ENCODE results near the gene LAMB2. TPM values are rescaled to one million over a fixed set of nuclear protein-coding genes. Genes with fewer than 3 reads are reported as not detected.

LAMB2 gene
- total RNA-seq, 1 experiment from 2014 or later: 40.7 TPM

DNA sequence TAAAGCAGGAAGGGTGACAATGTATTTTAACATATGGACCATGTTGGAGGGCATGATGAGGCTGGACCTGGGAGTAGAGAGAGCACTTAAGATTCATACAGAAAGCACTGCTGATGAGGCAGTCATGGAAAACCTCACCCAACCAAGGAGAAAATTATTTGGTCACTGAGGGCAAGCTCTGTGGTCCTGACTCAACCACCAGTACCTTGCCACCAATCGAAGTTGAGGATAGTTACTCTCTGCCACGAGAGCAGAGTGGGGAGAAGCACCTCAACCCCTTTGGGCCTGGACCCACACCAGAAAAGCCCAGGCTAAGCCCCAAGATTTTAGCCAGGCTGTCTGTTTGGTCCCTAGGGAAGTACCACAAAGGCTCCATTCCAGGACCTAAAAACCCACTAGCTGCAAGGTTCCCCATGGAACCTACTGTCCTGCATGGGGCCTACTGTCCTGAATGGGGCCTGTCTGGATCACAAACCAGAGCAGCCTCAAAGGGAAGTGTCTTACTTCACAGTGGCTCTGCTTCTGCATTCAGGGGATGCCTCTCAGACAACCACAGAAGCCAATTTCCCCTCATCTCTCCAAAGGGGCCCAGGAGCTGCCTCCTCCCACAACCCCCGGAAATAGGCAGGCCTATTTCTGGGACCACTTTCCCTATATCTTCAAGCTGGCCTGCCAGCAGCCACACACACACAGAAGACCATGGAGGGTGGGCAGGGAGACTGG, 29.1 kb upstream of the LAMB2 start:
- DNase-seq (ENCODE audit: low spot score): no peak

DNA sequence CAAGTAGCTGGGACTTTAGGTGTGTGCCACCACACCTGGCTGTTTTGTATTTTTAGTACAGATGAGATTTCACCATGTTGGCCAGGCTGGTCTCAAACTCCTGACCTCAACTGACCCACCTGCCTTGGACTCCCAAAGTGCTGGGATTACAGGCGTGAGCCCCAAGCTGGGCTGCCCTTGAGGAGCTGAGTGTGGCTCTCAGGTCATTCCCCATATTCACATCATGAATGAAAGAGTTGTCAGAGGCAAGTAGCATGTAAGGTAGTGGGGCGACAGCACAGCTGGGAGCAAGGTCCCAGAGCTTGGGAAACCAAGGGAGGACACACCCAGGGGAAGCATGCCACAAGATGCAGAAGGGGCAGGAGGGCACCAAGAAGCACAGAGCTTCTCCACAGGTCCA, 28.3 kb upstream of the LAMB2 start:
- no peak for DNase-seq (ENCODE audit: low spot score)

DNA sequence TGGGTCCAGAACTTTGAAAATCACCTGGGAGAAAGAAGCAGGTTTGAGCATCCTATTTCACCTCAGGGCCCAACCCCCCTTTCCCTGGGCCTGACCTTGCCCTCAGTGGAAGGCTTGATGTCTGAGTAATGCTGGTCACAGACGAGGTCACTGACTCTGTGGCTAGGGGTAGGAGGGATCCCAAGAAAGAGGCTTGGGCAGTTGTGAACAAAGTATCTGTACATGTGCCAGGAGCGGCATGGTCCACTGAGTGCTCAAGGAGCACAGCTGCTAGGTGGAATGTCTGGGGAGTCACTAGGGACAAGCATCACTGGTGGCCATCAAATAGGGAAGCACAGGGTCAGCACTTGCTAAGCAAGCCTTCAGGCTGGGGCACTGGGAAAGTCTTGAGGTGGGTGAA, 25.9 kb upstream of the LAMB2 start:
- no peak for DNase-seq (ENCODE audit: low spot score)

DNA sequence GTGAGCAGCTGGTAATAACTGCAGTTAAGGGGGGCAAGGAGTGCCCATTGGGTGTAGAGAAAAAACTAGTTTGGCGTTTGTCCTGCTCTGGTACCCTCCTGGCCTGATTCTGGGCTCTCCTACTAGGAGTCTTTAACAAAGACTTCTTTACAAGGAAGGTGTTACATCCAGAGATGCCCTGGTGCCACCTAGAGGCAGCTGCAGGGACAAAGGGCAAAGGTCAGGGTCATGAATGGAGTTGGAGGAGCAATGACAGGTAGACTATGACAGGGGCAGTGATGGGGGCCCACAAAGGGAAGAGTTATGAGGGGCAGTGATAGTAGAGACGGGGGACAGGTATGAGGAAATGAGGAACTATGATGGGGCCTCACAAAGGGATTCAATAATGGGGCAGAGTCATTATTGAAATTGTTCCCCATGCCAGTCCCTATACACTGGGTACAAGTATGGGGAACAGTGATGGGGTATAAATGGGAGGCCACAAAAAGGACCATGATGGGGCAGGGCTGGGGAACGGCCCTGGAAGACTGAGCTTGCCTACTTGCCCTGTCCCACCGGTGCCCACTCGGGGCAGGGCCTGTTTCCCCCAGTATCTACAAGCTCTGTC, 25.4 kb upstream of the LAMB2 start:
- DNase-seq (ENCODE audit: low spot score): no peak

DNA sequence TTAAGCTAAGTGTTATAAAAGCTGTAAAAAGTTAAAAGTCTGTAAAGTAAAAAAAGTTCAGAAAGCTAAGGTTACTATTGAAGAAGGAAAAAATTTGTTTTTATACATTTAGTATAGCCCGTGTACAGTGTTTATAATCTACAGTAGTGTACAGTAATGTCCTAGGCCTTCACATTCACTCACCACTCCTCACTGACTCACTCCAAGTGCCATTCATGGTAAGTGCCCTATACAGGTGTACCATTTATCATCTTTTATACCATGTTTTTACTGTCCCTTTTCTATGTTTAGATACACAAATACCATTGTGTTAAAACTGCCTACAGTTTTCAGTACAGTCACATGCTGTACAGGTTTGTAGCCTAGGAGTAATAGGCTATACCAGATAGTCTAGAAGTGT, 24.4 kb upstream of the LAMB2 start:
- no peak for DNase-seq (ENCODE audit: low spot score)

DNA sequence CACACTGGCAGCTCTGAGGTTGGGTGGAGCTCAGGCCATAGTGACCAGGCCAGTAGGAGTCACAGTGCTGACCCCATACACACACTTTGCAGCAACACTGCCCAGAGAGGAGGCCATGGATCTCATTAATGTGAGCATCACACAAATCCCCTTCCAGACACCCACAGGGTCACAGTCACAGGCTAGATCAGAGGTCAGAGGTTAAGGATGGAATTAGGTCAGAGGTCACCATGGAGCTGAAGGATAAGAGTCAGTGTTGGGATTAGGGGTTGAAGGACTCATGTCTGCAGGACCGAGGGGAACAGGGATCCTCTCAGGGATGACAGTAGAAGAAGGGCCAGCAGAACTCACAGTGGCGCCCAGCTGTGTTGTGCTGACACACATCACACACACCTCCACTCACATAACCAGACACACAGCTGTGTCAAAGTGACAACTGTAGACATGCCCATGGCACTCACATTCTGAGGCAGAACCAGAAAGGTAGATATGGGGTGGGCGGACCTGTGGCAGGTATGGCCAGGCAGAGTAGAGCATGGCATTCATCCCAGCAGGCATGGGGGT, 20.6 kb upstream of the LAMB2 start:
- no peak for DNase-seq (ENCODE audit: low spot score)

DNA sequence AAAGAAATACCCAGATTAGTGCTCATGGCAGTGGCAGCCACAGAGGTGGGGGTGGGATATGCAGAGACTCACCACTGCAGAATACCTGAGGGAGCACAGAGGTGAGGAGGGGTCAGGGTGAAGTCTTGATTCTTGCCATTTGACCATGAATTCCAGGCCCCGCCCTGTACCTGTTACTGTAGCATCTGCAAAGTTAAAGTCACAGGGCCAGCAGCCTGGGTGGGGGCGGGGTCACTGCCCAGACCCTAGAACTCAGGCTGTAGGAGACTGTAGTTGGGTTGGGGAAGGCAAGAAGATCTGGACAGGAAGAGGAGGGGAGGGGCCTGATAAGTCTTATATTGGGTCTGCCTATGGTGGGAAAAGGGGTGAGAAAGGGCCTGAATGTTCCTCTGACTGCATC, 18.8 kb upstream of the LAMB2 start:
- no peak for DNase-seq (ENCODE audit: low spot score)

DNA sequence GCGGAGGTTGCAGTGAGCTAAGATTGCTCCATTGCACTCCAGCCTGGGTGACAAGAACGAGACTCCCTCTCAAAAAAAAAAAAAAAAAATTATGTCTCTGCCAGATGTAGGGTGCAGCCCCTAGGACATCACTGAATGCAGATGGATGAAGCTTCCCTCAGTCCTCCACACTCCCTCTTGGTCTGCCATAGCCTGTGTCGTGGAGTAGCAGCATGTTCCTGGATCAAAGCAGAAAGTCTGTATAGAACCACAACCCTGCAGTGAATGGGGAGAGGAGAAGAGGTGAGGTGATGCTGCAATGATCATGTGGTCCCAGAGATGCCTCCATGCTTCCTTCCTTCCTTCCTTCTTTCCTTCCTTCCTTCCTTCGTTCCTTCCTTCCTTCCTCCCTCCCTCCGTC, 15.3 kb upstream of the LAMB2 start:
- no peak for DNase-seq (ENCODE audit: low spot score)

DNA sequence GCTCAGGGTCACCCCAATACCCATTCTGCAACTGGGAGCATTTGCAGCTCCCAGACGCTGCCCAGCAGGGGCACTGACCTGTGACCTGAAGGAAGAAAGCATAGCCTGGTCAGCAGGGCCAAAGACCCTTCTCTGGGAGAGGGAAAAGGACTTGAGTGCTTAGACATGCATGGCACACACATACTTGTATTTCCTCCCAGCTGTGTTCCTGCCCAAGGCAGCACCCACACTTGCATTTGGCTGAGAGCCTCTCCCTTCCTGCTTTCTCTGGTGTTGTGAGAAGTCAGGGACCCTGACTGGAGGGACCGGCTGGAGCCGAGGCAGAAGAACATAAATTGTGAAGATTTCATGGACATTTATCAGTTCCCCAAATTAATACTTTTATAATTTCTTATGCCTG, 7.2 kb upstream of the LAMB2 start:
- DNase-seq (ENCODE audit: low spot score): no peak

DNA sequence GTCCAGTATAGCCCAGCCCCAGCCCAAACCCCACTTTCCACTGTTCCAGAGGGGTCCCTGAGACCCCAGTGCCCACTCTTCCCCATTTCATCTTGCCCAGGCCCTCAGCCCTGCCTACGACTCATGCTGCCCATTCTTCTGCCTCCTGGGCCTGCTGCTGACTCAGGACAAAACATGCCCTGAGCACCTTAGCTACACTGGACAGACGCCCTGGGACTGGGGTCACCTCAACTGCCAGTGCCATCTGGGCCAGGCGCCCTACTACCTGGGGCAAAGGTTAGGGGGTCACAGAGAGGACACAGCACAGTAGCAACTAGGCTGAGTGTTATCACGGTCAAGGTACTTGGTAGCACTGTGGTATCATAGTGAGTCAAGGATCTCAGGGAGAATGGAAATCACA, 2.6 kb upstream of the LAMB2 start:
- DNase-seq (ENCODE audit: low spot score): no peak

DNA sequence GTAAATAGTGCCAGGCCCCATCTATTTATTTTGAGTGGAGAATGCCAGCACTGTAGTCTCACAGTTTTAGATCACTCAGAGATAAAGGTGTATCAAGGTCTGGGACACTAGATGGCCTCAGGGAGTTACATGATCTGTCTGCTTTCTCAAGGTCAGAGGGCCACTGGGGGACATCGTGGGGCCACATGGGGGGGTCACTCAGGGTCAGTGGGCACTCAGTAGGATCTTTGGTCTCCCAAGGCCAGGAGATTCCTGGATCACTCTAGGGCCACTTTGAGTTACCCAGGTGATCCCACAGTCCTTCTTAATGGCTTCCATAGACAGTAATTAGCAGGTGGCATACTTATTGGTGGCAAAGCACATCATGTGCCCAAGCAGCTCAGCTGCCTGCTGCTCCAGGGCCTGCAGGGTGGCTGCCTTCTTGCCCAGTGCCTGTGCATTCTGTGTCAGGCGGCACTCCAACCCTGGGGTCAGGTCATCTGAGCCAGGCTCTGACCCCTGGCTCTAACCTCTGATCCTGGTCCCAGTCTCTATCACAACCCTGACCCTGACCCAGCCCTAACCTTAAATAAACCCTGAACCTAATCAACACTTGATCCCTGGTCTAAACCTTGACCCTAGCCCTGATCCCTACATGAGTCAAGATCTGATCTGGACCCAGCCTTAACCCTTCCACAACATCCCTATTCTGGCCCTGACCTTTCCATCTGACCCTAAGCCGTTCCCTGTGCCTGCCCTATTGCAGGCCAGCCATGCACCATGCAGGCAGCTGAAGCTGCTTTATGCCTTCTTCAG, 1.8 kb upstream of the LAMB2 start:
- no peak for DNase-seq (ENCODE audit: low spot score)

DNA sequence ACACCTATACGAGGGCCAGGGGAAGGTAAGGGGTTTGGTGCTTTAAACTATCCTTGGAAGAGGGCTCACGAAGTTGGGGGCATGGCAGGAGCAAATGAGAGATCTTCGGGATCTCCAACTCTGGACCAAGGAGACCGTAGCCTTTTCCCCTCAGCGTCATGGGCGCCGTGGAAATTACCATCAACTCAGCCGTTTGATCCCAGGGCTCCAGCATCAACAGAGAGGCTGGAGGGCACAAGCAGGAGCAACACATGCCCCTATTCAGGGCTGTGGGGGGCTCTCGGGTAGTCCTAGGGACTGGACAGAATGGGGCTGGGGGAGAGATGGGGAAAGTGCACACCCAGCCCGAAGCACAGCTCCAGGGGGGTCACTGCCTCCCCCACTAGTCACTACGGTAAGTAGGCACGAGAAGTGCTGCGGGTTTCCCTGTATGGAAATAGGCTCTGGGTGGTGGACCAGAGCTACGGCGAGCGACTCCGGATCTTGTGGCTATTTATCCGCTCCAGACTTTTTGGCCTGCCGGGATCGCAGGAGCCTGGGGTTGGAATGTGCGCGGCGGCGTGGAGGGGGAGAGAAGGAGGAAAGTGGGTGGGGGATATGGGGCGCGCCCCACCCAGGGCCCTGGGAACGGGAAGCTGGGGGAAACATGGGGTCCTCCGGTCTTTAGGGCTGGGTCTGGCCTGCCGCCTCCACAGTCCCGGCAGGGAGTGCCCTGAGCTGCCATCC, 539 bp upstream of the LAMB2 start:
- DNase-seq (ENCODE audit: low spot score): peak; percentile 64

DNA sequence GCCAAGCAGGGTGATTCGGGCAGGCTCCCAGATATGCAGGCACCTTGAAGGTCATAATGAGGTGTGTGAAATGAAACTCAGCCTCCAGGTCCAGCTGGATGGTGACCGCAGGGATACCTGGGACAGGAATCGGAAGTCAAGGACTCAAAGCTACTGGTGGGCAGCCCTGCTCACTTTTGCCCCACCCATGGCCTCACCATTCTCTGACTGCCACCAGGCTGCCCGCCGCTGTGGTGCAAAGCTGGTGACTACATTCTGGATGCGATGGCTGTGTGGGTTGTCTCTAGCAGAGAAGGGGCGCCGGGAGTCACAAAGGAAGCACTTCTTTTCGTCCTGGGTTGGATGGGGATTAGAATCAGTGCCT, 795 bp downstream of the LAMB2 start:
- DNase-seq (ENCODE audit: low spot score): no peak

DNA sequence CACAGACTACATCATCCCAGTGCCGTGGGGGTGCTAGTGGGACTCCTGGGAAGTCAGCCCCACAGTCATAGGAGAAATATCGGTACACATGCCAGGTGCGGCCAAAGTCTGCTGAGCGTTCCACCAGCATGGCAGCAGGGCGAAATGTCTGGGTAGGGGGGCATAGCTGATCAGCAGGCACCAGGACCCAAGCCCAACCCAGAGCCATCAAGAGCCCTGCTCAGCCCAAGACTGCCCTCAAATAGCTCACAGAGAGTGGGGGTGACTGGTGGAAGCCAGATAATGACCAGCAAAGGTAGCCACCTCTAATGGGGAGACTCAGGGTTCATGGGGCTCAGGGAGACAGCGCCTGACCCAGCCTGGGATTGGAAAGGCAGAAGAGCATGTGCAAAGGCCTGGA, 1.3 kb downstream of the LAMB2 start:
- no peak for DNase-seq (ENCODE audit: low spot score)

DNA sequence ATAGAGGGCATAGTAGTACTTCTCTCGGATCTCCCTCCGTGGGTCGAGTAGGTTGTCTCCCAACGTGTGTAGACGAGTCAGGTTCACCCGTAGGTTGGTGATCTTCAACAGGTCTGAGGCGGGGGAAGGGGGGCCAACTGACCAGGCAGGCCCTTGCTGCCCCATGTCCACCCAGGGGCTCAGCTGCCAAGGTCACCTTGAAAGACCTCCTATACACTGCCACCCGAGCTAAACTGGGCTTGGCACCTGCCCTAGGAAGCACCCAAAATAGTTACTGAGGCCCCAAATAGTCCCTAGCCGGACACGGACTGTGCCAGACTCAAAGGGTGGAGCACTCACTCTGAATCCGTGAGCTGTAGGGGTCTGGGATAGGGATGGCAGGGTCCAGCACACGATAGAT, 1.8 kb downstream of the LAMB2 start:
- DNase-seq (ENCODE audit: low spot score): no peak

DNA sequence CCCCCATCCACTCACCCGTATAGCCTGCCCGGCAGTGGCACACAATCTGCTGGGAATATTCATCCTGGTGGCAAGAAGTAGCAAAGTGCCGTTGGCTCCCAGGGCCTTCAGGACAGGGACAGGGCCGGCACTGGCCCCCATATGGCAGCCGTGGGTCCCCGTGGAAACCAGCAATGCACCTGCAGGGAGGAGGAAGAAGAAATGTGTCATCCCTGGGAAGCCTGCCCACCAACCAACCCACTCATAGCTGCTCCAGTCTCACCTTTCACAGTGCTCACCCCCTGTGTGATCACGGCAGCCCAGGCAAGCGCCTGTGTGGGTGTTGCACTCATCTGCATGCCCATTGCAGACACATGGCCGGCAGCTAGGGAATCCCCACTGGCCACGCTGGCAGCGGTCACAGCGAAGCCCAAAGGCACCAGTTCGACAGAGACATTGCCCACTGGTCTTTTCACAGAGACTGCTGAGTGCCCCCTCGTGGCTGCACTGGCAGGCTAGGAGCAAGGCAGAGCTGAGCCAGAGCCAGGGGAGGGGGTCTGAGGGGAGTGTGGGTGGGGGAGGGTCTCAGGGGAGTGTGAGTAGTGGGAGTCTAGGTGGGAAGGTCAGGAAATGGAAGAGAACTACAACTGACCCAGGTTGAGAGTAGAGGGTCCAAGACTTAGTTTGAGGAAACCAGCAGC, 7.7 kb downstream of the LAMB2 start:
- no peak for DNase-seq (ENCODE audit: low spot score)

DNA sequence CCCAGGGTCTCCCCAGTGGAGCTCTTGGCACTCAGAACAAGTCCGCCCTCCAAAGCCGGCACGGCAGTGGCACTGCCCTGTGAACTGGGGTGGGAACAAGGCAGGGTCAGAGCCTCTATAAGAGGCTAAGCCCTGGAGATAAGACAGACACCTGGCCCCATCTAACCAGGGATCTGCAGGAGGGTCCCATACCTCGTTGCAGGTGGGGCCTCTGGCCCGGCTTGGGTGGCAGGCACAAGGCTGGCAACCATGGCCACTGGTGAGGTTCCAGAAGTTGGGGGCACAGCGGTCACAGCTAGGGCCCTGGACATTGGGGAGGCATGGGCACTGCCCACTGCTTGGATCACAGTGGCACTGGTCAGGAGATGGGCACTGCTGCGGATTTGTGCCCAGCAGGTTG, 8.6 kb downstream of the LAMB2 start:
- DNase-seq (ENCODE audit: low spot score): no peak

DNA sequence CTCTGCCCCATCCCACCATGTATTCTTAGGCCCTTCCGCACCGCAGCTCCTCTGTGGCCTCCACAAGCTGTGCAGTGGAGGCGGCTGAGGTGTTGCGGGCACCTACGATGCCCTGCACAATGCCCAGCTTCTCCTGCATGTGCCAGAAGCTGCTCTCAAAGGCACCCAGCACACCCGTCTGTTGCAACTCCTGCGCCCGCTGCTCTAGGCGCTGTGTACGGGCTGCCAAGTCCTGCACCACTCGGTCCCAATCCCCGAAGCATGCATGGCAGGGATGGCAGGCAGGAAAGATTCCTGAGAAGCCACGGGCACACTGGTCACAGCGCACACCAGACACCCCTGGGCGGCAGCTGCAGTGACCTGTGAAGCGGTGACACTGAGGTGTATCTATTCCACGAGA, 9.2 kb downstream of the LAMB2 start:
- DNase-seq (ENCODE audit: low spot score): no peak

DNA sequence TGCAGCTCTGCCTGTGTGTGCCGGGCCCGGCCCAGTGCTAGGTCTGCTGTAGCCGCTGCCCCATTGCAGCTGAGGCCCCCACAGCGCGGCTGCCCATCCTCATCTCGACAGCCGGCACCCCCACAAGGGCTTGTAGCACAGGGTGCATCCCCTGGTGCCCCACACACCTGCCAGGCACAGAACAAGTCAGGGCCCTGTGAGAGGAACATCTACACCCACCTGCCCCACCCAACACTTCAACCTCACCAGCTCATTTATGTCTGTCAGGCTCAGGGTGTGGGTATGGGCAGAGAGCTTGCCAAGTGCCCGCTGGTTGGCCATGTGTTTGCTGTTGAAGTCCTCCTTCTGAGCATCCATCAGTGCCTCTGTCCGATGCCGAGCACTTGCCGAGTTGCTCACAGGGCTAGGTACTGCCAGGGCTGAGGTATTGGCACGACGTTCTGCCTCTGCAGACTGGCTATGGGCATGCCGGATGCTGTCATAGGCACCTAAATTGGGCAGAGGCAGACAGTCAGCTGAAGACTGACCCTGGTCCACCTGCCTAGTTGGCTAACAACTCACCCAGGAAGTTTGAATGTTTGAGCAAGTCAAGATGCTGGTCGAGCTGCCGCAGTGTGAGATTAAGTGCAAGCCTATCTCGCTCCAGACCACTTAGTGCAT, 9.8 kb downstream of the LAMB2 start:
- DNase-seq (ENCODE audit: low spot score): no peak

DNA sequence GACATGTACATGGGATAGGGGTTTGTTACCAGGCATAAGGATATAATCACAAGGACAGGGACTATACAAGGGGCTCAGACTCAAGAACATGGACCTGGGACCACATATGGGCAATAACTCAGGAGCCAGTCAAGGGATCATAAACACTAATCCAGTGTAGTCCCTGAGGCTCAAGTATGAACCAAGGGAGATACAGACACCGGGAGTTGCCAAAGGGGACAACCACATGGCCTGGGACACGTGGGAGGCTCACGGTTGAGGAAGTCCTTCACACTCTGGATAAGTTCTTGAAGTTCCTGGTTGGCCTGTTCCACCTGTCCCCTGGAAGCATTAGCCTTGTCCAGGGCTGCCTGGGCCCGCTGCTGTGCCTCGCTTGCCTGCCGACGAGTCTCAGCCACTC, 10.4 kb downstream of the LAMB2 start:
- no peak for DNase-seq (ENCODE audit: low spot score)

DNA sequence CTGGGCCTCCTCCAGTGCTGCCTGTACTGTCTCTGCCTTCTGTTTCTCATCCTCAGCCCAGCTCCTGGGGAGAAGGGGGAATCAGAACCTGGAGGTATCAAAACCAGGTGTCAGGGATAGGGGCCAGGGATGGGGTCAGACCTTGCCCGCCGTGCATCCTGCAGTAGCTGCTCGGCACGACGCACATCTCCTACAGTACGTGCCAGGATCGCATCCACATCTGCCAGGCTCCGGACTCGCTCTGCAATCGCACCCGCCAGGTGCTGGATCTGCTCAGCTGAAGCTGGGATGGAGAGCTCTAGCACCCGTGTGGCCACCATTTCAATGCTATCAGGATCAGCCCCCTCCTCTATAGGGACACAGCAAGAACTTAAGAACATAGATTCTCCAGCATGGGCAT, 10.8 kb downstream of the LAMB2 start:
- DNase-seq (ENCODE audit: low spot score): no peak

Measured in H4 (cell line).